HG02970 (cell line): ENCODE results near the gene USF1.
"Not testable (repeated sequence)": the region's sequence is repeated elsewhere in the genome, so short reads cannot be mapped to it uniquely, and the experiment has no call there.

Experiments
- ATAC-seq: cut with Tn5 transposase; IDR thresholded peaks from one replicate; pipeline ENCODE4 v1.9.1; 2021; ENCODE audit warnings: mild to moderate bottlenecking, moderate library complexity, moderate number of reproducible peaks; ENCODE audit not compliant: unreplicated experiment, low FRiP score

The USF1 gene

DNA sequence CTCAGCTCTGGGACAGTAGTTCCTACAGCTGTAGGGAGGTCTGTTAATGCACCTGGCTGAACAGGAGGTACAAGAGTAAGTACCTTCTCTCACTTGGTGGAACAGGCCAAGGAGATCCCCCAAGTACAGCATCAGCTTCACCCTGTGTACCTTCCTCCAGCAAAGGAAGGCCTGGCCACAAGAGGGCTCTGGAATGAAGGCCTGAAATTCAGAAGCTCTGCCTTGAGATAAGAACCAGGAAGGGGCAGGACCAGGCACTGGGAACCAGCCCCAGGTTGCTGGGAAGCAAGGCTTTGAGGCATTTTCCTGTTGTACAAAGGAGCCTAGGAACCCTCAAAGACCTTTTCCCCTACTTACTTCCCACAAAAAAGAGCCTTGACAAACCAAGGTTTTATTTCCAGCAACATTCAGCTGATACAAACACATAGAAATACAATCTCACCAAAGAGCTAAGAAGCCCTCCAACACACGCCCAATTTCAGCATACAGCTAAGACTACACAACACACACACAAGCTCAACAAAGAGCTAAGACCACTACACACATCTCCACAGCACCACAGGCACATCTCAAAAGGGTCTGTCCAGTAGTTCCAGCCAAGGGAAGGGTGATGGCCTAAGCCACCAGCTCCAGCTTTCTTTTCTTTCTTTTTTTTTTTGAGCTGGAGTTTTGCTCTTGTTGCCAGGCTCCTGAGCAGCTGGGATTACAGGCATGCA lies 48.3 kb downstream of the USF1 start:
- no peak for ATAC-seq

- no peak for ATAC-seq
These were observed 49.6 kb downstream of the USF1 start for GRCh38 chr1:160996178-160996577.

GRCh38 chr1:160993544-160994193 lies 52.1 kb downstream of the USF1 start:
- no peak for ATAC-seq

GRCh38 chr1:160992036-160992435 lies 53.7 kb downstream of the USF1 start:
- not testable (repeated sequence) for ATAC-seq
